Type B pancreatic cell (in vitro differentiated cells): Measurements from ENCODE around the gene ANK3. TPM values are rescaled to one million over a fixed set of nuclear protein-coding genes. Genes with fewer than 3 reads are reported as not detected.

Experiments
- DNase-seq: peaks from one replicate; pipeline ENCODE4 v3.0.0; 2021; ENCODE audit warnings: mixed read lengths; ENCODE audit not compliant: unreplicated experiment; ENCODE audit errors: extremely low spot score
- H3K27ac Mint-ChIP-seq: 2 replicates; pipeline ENCODE4 v1.8.0; 2021; ENCODE audit warnings: mild to moderate bottlenecking, mixed read lengths
- H3K27me3 Mint-ChIP-seq: 2 replicates; pipeline ENCODE4 v1.8.0; 2021; ENCODE audit warnings: mixed read lengths
- H3K36me3 Mint-ChIP-seq: 2 replicates; pipeline ENCODE4 v1.8.0; 2021; ENCODE audit warnings: mixed read lengths
- H3K4me1 Mint-ChIP-seq: one replicate; pipeline ENCODE4 v1.8.0; 2021; ENCODE audit warnings: mixed read lengths; ENCODE audit not compliant: unreplicated experiment
- H3K4me3 Mint-ChIP-seq: 2 replicates; pipeline ENCODE4 v1.8.0; 2021; ENCODE audit warnings: mild to moderate bottlenecking, mixed read lengths
- H3K9me3 Mint-ChIP-seq: 2 replicates; pipeline ENCODE4 v1.8.0; 2021; ENCODE audit warnings: mixed read lengths
- total RNA-seq: library from RNA; stranded (reverse); gene quantifications from 2 replicates; pipeline ENCODE4 v1.2.1, GENCODE V29; 2021; ENCODE audit warnings: low replicate concordance
- TF ChIP-seq, protein P1 (sequence below): fragments of 200-600 bp; sonication (generic); conservative IDR thresholded peaks from 2 replicates; pipeline ENCODE4 v1.5.0; 2021; ENCODE audit warnings: antibody characterized with exemption, mild to moderate bottlenecking

ANK3 gene
- total RNA-seq, 1 donor from 2014 or later, result 90.2 TPM

DNA sequence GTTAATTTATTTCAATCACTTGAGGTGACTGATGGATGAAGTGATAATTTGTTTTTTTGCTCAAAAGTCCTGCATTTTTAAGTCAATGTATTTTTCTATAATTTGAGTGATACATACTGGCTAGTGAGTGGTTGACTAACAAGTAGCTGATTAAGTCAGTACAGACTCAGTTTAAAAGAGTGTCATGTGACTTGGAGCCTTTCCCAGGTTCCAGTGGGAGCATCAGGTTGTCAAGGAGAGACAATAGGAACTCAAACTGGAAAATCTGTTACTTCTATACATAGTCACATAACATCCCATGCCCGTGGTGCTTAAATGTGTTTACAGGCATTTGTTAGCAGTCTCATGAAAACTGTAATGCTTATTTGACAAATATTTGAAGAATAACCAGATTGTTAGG is 154.7 kb downstream of the ANK3 start:
- Mint-ChIP-seq H3K27me3 (no peaks in the 10 kb centered on the region), H3K36me3 (peaks cover 4% of the 10 kb centered on the region), H3K9me3 (no peaks in the 10 kb centered on the region), H3K4me1 (peaks cover 15% of the 10 kb centered on the region), H3K4me3 (no peak overlapping the region), H3K27ac (no peak overlapping the region)
- DNase-seq, result no peak
- TF ChIP-seq, protein P1, sequence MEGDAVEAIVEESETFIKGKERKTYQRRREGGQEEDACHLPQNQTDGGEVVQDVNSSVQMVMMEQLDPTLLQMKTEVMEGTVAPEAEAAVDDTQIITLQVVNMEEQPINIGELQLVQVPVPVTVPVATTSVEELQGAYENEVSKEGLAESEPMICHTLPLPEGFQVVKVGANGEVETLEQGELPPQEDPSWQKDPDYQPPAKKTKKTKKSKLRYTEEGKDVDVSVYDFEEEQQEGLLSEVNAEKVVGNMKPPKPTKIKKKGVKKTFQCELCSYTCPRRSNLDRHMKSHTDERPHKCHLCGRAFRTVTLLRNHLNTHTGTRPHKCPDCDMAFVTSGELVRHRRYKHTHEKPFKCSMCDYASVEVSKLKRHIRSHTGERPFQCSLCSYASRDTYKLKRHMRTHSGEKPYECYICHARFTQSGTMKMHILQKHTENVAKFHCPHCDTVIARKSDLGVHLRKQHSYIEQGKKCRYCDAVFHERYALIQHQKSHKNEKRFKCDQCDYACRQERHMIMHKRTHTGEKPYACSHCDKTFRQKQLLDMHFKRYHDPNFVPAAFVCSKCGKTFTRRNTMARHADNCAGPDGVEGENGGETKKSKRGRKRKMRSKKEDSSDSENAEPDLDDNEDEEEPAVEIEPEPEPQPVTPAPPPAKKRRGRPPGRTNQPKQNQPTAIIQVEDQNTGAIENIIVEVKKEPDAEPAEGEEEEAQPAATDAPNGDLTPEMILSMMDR, result no peak

DNA sequence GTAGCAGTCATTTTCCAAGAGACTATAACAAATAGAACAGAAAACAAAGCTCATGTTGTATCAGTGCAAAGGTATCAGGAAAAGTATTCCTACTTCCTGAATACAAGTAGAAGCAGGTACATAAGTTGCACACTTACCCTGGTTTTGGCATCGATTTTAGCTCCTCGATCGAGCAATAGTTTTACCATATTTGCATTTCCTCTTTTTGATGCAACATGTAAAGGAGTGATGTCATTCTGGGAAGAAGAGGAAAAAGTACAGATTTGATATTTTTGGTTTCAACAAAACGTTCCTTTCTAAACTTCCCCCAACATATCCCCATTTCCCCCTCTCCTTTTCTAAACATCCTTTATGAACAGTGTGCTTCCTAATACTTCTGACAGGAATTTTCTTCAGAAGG is 155.1 kb downstream of the ANK3 start:
- Mint-ChIP-seq H3K4me1 (peaks cover 15% of the 10 kb centered on the region), H3K27me3 (no peaks in the 10 kb centered on the region), H3K36me3 (peaks cover 4% of the 10 kb centered on the region), H3K9me3 (no peaks in the 10 kb centered on the region), H3K27ac (no peak overlapping the region), H3K4me3 (no peak overlapping the region)
- TF ChIP-seq, protein P1, result no peak
- no peak for DNase-seq

DNA sequence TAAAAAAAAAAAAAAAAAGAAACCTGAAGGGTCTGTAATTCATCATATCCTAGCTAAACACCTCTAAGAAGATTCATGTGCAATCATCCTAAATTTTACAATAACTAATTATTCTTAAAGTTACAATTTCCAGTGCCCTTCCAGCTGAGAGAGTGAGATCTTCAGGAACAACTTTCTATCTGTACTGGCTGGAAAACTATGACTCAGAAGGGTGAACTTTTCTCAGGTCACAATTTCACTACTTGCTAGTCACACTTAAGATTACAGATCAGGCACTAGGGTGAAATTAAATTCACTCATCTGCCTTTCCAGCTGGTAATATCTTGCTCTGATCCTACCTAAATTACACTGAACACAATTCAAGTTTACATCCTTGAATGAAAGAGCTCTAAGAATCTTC is 158.8 kb downstream of the ANK3 start:
- Mint-ChIP-seq H3K4me1 (no peaks in the 10 kb centered on the region), H3K36me3 (peaks cover 4% of the 10 kb centered on the region), H3K4me3 (no peak overlapping the region), H3K9me3 (no peaks in the 10 kb centered on the region), H3K27me3 (no peaks in the 10 kb centered on the region), H3K27ac (no peak overlapping the region)
- DNase-seq, result no peak
- TF ChIP-seq, protein P1, result no peak

DNA sequence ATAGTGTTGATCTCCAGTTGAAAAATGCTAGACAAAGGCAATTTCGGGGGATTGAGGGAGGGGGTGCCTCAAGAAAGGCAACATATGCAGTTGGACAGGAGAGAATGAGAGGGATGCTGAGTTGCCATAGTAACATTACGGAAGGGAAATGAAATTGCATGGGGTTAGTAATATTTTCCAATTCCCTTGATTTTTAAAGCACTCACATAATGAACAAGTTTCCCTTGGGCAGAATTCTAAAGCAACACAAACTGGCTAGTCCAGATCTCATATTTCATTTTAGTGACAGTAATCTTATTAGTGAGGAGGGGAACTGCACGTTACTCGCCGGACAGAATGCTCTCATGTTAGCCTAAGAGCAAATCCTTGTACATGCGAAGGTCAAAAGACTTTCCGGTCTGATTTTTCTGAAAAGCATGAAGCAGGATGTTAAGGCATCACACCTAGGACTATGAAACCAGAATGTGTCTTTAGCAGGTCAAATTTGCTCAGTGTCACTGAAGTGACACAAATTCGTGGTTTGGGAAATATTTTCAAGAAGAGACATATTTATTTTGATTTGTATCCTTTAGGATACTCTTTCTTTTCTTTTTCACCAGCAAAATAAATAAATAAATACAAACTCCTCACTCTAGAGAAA is 165.5 kb downstream of the ANK3 start:
- Mint-ChIP-seq H3K4me3 (no peak overlapping the region), H3K27me3 (no peaks in the 10 kb centered on the region), H3K27ac (no peak overlapping the region), H3K4me1 (no peaks in the 10 kb centered on the region), H3K9me3 (peaks cover 2% of the 10 kb centered on the region), H3K36me3 (no peaks in the 10 kb centered on the region)
- TF ChIP-seq, protein P1, result no peak
- DNase-seq, result no peak

DNA sequence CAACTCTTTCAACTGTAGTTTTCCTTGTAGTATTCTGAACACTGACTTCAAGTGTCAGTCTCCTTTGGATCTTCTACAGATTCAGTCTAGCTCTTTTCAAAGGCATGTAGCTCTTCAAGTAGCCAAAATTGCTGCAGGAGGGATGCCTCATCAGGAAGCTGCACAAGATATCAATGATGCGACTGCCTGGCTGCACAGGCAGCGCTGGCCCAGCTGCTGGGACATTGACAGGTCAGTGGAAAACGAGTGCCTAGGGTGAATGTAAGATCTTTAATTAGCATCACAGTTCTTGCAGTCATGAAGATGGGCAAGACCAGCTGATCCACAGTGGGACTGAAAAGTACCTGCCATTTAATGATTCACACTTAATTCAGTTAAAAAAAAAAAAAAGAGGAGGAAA is 167.6 kb downstream of the ANK3 start:
- no peak overlapping the region for H3K4me3 Mint-ChIP-seq
- no peak overlapping the region for H3K27ac Mint-ChIP-seq
- peaks cover 8% of the 10 kb centered on the region for H3K9me3 Mint-ChIP-seq
- TF ChIP-seq, protein P1, result no peak
- DNase-seq, result no peak
- no peaks in the 10 kb centered on the region for H3K27me3 Mint-ChIP-seq
- no peaks in the 10 kb centered on the region for H3K4me1 Mint-ChIP-seq
- H3K36me3 Mint-ChIP-seq, result peaks cover 4% of the 10 kb centered on the region

DNA sequence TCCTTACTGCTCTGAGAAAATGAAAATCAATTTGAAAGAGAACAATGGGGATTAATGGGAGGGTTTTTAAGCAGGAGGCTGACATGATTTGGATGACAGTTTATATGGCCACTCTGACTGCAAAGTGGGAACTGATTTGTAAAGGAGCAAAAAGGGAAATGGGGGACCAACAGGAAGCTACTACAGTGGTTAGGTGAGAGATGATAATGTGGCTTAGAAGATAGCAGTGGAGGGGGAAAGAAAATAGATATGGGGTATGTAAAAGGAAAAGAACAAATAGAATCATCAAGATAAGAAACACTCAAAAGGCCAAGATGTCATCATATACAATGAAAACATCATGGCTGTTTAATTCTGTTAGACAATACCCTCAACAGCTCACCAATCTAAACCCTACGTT is 177.5 kb downstream of the ANK3 start:
- H3K9me3 Mint-ChIP-seq, result peaks cover 6% of the 10 kb centered on the region
- H3K4me1 Mint-ChIP-seq, result no peaks in the 10 kb centered on the region
- TF ChIP-seq, protein P1, result no peak
- H3K4me3 Mint-ChIP-seq, result no peak overlapping the region
- no peak overlapping the region for H3K27ac Mint-ChIP-seq
- peaks cover 13% of the 10 kb centered on the region for H3K36me3 Mint-ChIP-seq
- DNase-seq, result no peak
- H3K27me3 Mint-ChIP-seq, result no peaks in the 10 kb centered on the region
